DMS53 (cell line): ENCODE results near the gene GRIN1.
"Not testable (repeated sequence)": the region's sequence is repeated elsewhere in the genome, so short reads cannot be mapped to it uniquely, and the experiment has no call there.

Experiments used
- DNase-seq: peaks from one replicate; lab custom pipeline; 2025; lab: John Stamatoyannopoulos, UW

GRIN1 gene

DNA sequence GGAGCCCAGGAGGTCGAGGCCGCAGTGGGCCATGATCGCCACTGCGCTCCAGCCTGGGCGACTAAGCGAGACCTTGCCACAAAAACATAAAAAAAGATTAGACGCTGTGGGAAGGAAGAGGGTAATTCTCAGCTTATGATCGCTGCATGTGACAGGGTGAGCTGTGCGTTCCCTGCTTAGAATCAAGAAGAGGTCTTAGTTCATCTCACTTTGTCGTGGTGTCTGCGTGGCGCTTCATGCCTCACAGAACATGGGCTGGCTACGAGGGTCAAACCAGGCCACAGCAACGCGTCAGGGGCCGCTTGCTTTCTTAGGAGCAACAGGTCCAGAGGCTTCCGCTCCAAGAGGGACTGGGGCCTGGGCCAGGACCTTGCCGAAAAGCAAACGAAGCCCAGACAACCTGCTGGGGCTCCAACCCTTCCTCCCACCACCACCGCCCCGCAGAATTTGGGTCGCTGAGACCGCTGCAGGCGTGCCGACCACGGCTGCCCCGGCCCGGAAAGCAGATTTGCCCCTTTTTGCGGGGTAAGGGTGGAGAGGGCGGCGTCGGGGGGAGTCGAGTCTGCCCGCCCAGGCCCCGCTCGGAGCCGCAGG lies 10.0 kb upstream of the GRIN1 start:
- DNase-seq = peak; percentile 54

DNA sequence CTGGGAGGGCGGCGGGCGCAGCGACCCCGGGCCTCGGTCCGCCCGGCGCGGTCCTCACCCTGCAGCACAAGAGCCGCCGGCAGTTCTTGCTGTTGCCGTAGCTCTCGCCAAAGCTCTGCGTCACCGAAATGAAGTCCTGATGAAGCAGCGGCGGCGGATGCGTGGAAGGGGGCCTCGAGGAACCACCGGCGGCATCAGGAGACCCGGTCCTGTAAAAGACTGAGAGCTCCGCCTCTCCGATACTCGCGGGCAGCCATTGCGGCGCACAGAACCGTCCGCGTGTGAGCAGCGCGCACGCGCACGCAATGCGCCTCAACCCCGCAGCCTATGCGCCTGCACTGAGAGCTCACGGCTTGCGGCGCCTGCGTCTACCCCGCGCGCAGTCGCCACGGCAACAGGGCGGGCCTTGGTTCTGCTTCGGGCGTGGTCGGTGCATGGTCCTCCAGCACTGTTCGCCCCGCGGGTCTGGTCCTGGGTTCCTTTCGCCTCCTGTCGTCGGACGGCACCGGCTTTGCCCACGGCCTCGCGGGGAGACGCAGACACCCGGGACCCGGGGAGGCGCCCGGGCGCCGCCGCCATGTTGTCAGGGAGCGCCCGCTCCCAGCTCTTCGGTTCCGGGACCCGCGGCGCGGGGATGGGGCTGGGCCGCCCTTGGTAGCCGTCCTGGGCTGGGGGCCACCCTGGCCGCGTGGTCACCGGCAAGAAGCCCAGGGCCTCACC lies 9.3 kb upstream of the GRIN1 start:
- peak; percentile 97 for DNase-seq

DNA sequence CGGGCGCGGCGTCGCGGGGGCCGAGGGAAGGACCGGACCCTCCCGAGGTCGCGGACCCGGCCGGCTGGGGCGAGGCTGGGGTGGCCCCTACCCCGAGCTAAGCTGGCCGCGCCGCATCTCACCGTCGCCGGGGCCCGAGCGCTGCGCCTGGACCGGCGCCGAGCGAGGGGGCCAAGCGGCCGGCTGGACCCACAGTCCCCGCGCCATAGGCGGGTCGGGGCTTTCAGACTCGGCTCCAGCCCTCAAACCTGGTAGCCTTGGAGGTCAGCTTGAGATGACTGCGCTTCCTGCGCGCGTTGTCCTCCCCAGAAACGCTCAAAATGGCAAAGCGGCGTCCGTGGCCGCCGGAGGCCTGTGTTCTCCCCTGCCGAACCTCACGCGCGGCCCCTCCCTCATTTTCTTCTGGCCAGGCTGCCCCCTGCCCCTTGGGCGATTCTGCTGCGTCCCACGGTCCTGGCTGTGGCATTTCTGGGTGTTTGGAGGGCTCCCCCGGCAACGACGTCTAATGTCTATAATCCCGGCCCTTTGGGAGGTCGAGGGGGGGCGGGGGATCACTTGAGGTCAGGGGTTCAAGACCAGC lies 8.7 kb upstream of the GRIN1 start:
- peak; percentile 72 for DNase-seq

DNA sequence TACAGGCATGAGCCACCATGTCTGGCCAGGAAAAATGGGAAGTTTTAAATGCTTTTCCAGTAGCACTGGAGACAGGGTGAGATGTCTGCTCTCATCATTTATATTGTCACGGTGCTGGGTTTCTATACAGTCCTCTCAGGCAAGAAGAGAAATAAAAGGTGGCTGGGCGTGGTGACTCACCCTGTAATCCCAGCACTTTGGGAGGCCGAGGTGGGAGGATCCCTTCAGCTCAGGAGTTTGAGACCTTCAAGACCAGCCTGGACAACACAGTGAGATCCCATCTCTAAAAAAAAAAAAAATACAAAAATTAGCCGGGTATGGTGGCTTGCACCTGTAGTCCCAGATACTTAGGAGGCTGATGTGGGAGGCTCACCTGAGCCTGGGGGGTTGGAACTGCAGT lies 4.8 kb upstream of the GRIN1 start:
- peak; percentile 59 for DNase-seq

DNA sequence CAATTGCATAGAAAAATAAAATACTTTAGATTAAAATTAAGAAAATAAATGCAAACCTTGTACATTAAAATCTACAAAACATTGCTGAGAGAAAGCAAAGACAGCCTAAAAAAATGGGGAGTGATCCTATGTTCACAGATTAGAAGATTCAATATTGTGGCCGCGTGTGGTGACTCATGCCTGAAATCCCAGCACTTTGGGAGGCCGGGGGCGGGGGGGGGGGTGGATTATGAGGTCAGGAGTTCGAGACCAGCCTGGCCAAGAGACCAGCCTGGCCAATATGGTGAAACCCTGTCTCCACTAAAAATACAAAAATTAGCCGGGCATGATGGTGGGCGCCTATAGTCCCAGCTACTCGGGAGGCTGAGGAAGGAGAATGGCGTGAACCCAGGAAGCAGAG lies 3.8 kb upstream of the GRIN1 start:
- not testable (repeated sequence) for DNase-seq

DNA sequence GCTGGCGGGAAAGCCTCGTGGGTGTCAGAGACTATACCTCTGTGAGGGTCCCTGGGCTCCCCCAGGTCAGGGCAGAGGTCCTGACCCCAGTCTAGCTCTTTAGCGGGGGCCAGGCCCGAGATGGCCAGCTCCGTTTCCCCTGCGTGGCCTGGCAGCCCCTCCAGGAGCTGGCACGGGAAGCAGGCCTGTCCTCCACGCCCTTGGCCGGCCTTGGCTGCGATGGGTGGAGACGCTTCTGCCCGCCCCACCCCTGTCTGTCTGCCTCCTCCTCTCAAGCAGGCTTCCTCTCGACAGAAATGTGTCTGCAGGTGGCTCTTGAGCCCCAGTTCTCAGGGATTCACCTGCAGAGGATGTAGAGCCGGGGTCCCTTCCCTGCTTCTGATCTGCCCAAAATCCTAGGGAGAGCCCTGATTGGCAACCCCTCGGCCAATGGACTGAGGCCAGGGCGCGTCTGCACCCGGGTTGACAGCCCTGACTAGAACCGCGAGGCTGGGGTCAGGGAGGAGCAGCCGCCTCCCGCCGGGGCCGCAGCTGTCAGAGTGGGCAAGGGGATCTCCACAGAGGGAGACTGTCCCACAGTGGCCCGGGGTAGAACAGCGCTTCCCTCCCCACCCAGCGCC lies 2.6 kb upstream of the GRIN1 start:
- peak; percentile 56 for DNase-seq

DNA sequence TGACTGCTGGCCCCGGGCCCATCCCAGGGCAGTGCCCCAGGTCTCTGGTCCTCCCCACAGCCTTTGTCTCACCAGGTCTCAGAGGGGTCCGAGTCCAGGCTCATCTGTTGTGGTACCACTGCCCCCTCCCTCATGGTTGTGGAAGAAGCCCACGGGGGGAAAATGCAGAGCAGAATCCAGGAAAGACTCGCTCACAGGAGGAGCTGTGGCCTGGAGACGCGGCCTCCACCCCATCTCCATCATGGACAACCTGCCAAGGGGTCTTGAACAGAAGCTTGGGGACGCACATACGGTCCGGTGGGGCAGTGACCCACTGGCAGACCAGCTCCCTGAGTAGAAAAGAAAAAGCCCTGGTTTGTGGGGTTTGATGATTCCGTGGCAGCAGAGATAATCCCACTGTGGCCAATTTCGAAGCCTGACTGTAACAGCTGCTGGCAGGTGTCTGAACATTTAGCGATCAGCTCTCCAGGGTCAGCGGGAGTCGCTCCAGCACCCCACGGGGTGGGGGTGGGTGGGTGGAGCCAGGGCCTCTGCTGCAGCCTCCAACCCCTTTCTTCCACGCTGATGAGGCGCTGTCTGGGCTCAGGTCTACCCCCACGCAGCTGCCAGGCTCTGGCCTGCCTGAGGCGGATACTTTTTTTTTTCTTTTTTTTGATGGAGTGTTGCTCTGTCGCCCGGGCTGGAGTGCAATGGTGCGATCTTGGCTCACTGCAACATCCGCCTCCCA lies 1.9 kb upstream of the GRIN1 start:
- no peak for DNase-seq

DNA sequence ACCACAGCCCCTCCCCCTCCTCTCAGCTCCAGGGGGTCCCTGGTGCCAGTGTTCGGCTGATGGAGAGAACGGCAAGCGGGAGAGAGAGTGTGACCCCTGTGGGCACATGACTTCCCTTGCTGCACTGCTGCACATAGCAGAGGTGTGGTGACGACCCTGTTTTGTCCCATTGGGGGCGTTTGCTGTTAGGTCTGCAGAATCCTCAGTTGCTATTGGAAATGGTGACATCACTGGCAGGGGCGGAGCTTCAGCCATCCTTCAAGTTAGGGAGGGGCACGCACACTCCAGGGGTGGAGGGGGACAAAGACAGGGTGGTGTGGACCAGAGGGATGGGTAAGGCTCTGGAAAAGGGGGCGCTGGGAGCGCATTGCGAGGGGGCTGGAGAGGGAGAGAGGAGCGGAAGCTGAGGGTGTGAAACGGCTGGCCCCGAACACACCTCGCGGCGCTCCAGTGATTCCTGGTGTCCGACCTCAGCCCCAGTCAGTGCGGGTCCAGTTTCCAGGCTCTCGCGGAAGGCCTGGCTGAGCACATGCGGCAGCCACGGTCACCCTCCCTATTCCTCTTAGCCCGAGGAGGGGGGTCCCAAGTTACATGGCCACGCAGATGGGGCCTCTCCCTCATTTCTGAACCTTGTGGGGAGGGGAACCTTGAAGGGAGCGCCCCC lies 764 bp upstream of the GRIN1 start:
- peak; percentile 55 for DNase-seq

DNA sequence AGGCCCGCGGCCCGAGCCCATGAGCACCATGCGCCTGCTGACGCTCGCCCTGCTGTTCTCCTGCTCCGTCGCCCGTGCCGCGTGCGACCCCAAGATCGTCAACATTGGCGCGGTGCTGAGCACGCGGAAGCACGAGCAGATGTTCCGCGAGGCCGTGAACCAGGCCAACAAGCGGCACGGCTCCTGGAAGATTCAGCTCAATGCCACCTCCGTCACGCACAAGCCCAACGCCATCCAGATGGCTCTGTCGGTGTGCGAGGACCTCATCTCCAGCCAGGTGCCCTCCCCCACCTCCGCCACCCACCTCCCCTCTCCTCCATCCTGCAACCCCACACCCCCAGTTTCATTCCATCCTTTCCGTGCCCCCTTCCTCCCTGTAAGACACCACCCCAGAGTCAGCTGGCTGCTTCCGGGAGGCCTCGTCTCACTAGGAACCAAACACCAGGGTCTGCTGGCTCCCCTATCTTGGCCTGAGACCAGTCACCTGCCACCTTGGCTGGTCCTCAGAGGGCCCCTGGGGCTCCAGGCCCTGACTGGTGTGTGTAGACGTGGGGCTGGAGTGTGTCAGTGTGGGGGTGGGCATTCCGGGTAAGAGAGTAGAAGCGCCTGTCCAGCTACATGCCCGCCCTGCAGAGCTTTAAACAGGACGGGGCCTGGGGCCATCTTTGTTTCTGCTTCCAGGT lies 655 bp downstream of the GRIN1 start:
- no peak for DNase-seq

DNA sequence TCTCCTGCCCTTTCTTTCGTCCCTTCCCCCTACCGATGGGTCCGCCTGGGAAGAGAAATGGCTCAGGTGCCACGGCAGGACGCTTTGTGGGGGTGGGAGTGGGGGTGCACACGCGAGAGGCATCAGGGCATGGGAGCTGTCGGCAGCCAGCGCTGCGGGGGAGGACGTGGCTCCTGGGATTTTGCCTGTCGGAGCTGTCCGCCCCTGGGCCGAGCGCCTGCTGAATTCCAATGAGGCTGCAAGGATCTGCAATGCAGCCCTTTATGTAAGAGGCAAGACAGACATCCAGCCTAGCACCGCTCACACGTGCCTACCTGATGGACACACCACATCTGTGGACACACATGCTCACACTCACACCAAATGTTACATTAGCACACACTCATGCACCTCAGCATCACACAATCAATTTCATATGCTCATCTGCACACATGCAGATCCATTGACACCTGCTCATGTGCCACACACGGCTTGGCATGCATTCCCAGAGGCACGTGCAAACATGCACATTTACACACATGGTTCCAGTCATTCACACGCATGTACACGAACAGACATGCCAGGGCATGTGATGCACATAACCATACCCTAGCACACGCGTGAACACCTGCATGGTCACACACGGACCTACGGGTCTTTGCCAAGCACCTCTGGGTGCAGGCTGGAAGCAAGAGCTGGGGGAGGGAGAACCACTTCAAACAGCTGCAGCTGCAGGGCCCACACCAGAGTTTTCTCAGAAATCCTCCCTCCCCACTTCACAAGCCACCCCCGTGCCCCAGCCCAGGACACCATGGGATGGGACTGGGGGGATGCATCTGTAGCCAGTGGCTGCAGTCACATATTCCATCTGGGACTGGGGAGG lies 1.4 kb downstream of the GRIN1 start:
- DNase-seq = no peak

DNA sequence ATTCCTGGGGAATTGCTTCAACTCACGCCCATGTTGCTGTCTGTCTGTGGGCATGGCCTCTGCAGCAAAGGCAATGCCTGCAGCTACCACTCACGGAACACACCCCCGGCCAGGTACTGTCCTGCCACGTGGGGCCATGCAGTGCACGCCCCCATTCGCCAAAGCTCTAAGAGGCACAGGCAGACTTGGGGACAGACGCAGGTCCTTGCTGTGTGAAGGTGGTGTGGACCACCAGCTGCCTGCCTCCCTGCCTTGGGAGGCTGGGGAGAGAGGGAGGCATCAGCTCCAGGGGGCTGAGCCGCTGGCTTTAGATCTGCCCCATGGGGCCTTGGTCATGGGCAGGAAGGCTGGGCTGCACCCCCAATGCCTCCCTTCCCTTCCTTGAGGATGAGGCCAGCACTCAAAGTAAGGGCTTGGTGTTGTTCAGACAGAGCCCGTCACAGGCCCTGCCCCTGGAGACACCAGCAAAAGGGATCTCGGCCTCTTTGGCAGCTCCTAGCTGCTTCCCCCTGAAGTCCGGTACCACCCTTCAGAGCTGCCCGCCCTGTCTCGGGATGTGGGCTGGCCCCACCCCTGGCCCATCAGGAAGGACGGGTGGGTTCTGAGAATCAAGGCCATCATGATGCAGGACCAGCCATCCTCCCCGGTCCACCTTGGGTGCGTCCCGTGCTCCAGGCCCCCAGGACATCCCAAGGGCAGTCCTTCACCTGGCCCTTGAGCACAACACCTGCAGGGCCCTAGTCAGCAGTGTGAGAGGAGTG lies 2.3 kb downstream of the GRIN1 start:
- no peak for DNase-seq

DNA sequence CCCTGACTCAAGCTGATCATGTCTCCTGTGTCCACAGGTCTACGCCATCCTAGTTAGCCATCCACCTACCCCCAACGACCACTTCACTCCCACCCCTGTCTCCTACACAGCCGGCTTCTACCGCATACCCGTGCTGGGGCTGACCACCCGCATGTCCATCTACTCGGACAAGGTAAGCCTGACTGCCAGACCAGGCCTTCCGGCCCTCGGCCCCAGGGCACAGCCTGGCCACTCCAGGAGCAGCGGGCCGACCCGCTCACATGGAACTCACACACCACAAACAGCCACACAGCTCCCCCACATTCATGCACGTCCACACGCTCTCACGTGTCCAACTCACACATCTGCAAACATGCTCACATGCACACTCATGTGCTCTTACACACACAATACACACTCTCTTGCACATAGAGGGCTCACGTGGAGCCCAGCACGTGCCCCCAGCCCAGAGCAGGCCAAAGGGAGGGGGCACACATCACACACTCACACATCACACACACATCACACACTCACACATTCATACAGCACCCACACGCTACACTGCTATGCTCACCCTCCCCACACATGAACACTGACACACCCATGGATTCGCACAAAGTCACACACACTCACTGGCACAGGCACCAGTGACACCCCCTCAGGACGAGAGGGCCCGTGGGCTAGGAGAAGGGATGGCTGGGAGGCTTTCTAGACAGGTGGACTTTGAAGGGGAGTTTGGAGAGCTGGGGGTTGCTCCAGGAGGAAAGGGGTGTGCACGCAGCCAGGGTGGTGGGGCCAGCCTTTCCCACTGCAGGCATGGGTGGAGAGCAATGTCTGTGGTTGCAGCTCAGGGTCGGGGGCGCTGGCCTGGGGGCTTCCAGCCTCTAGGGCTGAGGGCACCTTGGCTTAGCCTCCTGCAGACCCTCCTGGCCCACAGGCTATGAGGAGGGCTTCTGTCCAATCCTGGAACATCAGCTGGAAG lies 3.3 kb downstream of the GRIN1 start:
- no peak for DNase-seq

DNA sequence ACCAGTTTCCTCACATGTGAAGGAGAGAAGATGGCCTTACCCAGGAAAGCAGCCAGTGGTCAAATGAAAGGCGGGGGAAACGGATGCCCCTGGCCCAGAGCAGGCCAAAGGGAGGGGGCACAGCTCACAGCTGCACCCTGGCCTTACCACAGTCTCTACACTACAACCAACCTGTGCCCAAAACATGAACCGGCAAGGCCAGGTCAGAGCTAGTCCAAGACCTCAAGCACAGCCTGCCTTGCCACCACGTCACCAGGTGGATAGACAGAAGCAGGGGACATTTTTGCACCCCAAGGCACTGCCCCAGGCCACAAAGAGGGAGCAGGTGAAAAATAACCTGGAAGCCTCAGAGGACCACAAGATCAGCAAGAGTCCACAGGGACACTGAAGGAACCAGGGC lies 4.5 kb downstream of the GRIN1 start:
- DNase-seq = no peak

DNA sequence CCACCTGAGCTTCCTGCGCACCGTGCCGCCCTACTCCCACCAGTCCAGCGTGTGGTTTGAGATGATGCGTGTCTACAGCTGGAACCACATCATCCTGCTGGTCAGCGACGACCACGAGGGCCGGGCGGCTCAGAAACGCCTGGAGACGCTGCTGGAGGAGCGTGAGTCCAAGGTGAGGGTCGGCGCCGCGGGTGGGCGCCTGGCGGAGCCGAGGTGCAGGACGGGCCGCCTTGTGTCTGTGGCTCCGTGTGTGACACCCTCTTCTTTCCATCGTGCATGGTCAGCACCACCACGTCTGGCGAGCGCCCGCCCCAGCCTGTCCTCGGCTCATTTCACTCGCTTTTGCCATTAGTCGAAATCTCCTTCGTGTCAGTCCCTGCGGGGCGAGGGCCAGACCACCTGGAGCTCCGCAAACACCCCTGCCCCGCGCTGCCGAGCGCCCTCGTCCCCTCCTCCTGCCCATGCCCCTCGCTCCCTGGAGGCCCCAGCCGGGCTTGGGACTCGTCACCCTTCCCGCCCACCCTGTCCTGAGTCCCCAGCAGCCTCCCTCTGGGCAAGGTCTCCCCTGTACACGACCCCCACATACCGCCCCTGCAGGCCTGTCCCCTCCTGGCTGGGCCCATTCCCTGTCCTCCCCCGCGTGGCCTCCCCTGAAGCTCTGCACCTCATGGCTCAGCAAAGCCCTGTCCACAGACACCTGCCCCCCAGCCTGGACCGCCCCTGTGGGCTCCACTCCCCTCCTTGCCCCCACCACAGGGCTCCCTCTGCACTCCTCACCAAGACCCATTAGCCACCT lies 7.0 kb downstream of the GRIN1 start:
- DNase-seq = peak; percentile 52

DNA sequence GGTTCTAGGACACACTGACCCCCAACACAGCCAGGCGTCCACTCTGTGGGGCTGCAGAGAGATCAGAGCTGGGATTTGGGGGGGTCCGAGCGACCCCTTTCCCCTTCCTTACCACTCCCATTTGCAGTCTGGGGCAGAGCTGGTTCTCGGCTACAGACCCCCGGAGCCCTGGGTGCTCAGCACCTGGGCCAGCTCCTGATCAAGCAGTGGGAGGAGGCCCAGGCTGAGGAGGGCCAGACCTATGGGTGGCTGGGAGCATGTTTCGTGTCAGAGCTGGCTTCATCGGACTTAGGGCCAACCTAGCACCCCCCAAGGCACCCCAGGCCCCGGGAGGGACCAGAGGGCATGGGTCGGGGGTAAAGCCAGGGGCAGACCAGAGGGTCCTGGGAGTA lies 7.6 kb downstream of the GRIN1 start:
- no peak for DNase-seq

DNA sequence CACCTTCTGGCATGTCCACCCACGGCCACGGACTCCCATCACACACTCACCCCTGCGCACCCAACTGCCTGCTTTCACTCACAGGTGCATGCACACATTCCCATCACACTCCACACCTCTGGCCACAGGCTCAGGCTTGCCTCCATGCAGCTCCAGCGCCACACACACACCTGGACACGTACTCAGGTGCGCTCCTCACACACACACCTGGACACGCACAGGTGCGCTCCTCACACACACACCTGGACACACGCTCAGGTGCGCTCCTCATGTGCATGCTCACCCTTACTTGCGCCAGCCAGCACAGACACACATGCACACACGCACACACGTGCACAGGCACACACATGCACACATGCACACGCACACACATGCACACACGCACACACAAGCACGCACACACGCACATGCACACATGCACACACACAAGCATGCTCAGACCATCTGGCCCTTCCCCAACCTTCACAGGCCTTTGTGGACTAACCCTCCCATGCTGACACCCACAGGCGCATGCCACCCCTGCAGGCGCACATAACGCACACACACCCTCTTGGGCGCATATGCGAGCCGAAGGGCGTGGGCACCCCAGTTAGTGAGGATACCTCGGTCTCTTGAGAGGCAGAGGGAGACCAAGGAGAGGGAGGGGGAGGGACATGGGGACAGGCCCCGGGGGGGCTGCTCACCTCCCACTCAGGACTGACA lies 8.3 kb downstream of the GRIN1 start:
- DNase-seq = peak; percentile 63

DNA sequence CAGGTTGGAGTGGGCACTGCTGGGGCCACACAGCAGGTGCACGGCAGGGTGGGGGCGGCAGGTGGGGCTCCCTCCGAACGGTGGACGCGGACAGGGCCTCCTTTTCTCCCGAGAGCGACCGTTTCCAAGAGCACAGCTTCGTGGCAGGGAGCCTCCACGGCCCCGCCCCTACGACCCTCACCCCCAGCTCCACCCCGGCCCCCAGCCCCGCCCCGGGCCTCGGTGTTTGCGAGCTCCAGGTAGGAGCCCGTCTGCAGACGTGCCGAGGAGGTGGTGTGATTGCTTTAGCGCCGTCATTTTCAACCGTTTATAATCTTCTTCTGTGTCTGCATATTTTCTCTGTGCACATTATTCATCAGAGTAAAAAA lies 8.8 kb downstream of the GRIN1 start:
- no peak for DNase-seq
